ENCODE results near the gene GPR152. TPM values are rescaled to one million over a fixed set of nuclear protein-coding genes. Genes with fewer than 3 reads are reported as not detected.

The GPR152 gene
- total RNA-seq, 1 experiment from 2014 or later: not detected

- H3K4me1 ChIP-seq (ENCODE audit: control insufficient read depth in 1 of 2, insufficient read depth in 2 of 2, low read length in 2 of 2): peaks cover 3 to 4% of the 10 kb centered on the region in 2 experiments
- peaks cover 9% of the 10 kb centered on the region for H3K79me2 ChIP-seq (ENCODE audit: insufficient read depth, low read length)
- peaks cover 10 to 13% of the 10 kb centered on the region in 2 experiments for H3K36me3 ChIP-seq (ENCODE audit: control insufficient read depth in 1 of 2, insufficient read depth in 2 of 2, low read length in 2 of 2)
- no peak overlapping the region for H3K27ac ChIP-seq (ENCODE audit: low read depth, low read length)
- ATAC-seq (no peak), DNase-seq (ENCODE audit: low read depth, low spot score) (no peak)
- H3K9ac ChIP-seq (ENCODE audit: low read length): no peak overlapping the region
- BruUV-seq (replicated peaks): no TSS peak
- H3K9me3 ChIP-seq (ENCODE audit: control insufficient read depth in 1 of 2, insufficient read depth in 1 of 2, low read depth in 1 of 2, low read length in 2 of 2): no peaks in the 10 kb centered on the region
- intact Hi-C loops (cut with micrococcal nuclease): no loop called here
- no peaks in the 10 kb centered on the region for H4K20me1 ChIP-seq (ENCODE audit: insufficient read depth)
- no peak overlapping the region for H3K4me3 ChIP-seq (replicated peaks in 1 of 2; ENCODE audit: low read depth in 1 of 2, low read length in 2 of 2)
- H3K4me2 ChIP-seq (ENCODE audit: low read length): no peak overlapping the region
- ChIA-PET CTCF (no interaction called here), POLR2A (no interaction called here), RAD21 (ENCODE audit: low non-redundant PET in 1 of 2, low total read pairs in 2 of 2, uncharacterized antibody in 2 of 2, unreplicated experiment in 2 of 2) (no interaction called here)
- no peaks in the 10 kb centered on the region for H3K27me3 ChIP-seq (ENCODE audit: insufficient read depth, low read length)
- no peak overlapping the region for H2AFZ ChIP-seq (ENCODE audit: low read depth, low read length, poor library complexity, severe bottlenecking)
- TF ChIP-seq CTCF (IDR thresholded peaks at IDR 0.05 in 2 of 3, conservative IDR thresholded peaks at IDR 0.05 in 1 of 3; ENCODE audit: borderline replicate concordance in 1 of 3, insufficient read depth in 1 of 3, low read depth in 2 of 3, low read length in 2 of 3): no peak
- TF ChIP-seq FOSL1 (IDR thresholded peaks at IDR 0.05; ENCODE audit: low read depth): no peak
- no peak for TF ChIP-seq SIN3A (IDR thresholded peaks at IDR 0.05; ENCODE audit: low read depth)
- TF ChIP-seq, protein P1, sequence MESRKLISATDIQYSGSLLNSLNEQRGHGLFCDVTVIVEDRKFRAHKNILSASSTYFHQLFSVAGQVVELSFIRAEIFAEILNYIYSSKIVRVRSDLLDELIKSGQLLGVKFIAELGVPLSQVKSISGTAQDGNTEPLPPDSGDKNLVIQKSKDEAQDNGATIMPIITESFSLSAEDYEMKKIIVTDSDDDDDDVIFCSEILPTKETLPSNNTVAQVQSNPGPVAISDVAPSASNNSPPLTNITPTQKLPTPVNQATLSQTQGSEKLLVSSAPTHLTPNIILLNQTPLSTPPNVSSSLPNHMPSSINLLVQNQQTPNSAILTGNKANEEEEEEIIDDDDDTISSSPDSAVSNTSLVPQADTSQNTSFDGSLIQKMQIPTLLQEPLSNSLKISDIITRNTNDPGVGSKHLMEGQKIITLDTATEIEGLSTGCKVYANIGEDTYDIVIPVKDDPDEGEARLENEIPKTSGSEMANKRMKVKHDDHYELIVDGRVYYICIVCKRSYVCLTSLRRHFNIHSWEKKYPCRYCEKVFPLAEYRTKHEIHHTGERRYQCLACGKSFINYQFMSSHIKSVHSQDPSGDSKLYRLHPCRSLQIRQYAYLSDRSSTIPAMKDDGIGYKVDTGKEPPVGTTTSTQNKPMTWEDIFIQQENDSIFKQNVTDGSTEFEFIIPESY (IDR thresholded peaks at IDR 0.05; ENCODE audit: extremely low read depth, insufficient replicate concordance, low read length): no peak
- TF ChIP-seq POLR2AphosphoS5 (IDR thresholded peaks at IDR 0.05; ENCODE audit: low read depth, low read length): no peak
- TF ChIP-seq CBX3 (IDR thresholded peaks at IDR 0.05; ENCODE audit: low read depth): no peak
- H3K9me2 ChIP-seq (ENCODE audit: insufficient read depth): no peaks in the 10 kb centered on the region
Measured at GRCh38 chr11:67498544-67498972, 46.0 kb upstream of the GPR152 start.

Measured in HCT116 (cell line).